GM12878 (cell line): ENCODE measurements around the gene EPN1. TPM values are rescaled to one million over a fixed set of nuclear protein-coding genes. Genes with fewer than 3 reads are reported as not detected.

Source experiments
- ATAC-seq: fragments of 200-7000 bp; cut with Tn5 transposase; 3 replicates; pipeline ENCODE4 v1.9.1; 2020; ENCODE audit warnings: mild to moderate bottlenecking, moderate library complexity
- BruUV-seq: library from RNA; stranded (reverse); fragments of 400-500 nt; replicated peaks from 2 replicates; lab custom pipeline; 2021; lab: Mats Ljungman, UMichigan
- CTCF ChIA-PET: fragments of 300-600 bp; sonication (Branson Sonifier 250); formaldehyde crosslinking; extraction: SDS; loops from one replicate; lab custom pipeline; 2021; ENCODE audit warnings: inconsistent platforms; lab: Yijun Ruan, JAX
- POLR2A ChIA-PET: fragments of 350-600 bp; formaldehyde crosslinking; extraction: SDS; loops from one replicate; lab custom pipeline; 2021; ENCODE audit warnings: inconsistent platforms; lab: Charles Lee
- RAD21 ChIA-PET: fragments of 300-600 bp; sonication (Branson Sonifier 250); formaldehyde crosslinking; loops from one replicate; lab custom pipeline; 2023; ENCODE audit warnings: antibody characterized with exemption; ENCODE audit not compliant: unreplicated experiment; lab: Charles Lee
- SMC1A ChIA-PET: fragments of 300-600 bp; sonication (Branson Sonifier 250); formaldehyde crosslinking; loops from one replicate; lab custom pipeline; 2023; ENCODE audit not compliant: unreplicated experiment, uncharacterized antibody; lab: Charles Lee
- DNase-seq: peaks from one replicate; pipeline ENCODE4 v3.0.0-alpha.2; 2011; ENCODE audit warnings: low read depth, low spot score
- FAIRE-seq: peaks from 3 replicates; lab custom pipeline; 2011; peaks lifted over from hg19 to GRCh38; lab: Jason Lieb, UNC
- H2AFZ ChIP-seq: 2 replicates; pipeline ENCODE4 v1.6.0; 2011; ENCODE audit warnings: low read depth, low read length, control low read depth; ENCODE audit not compliant: control insufficient read depth
- H3K27ac ChIP-seq: 2 replicates; pipeline ENCODE4 v1.5.1; 2011; ENCODE audit warnings: control low read depth; ENCODE audit not compliant: control insufficient read depth, insufficient read depth
- H3K27me3 ChIP-seq, 2 experiments: replicated peaks in 1 of 2; 2 replicates each; pipeline versions ENCODE4 v1.6.0 to v1.6.1; 2011; ENCODE audit warnings: low read length in 1 of 2; ENCODE audit not compliant: control insufficient read depth in 2 of 2, insufficient read depth in 2 of 2
- H3K36me3 ChIP-seq, 2 experiments: 2 replicates each; pipeline ENCODE4 v1.5.1; 2011; ENCODE audit warnings: low read length in 1 of 2; ENCODE audit not compliant: control insufficient read depth in 2 of 2, insufficient read depth in 2 of 2
- H3K4me1 ChIP-seq: 2 replicates; pipeline ENCODE4 v1.6.1; 2011; ENCODE audit warnings: mild to moderate bottlenecking, low read length, moderate library complexity, mixed read lengths; ENCODE audit not compliant: control insufficient read depth, insufficient read depth
- H3K4me2 ChIP-seq: 2 replicates; pipeline ENCODE4 v1.6.0; 2011; ENCODE audit warnings: control low read depth; ENCODE audit not compliant: control insufficient read depth, insufficient read depth
- H3K4me3 ChIP-seq: fragments of 200-600 bp; sonication (generic); 2 replicates; pipeline ENCODE4 v1.5.1; 2016
- H3K79me2 ChIP-seq: 2 replicates; pipeline ENCODE4 v1.6.0; 2011; ENCODE audit warnings: low read length; ENCODE audit not compliant: control insufficient read depth, insufficient read depth
- H3K9ac ChIP-seq: 2 replicates; pipeline ENCODE4 v1.8.0; 2011; ENCODE audit warnings: low read length, control low read depth, mixed read lengths; ENCODE audit not compliant: control insufficient read depth, insufficient read depth
- H3K9me3 ChIP-seq: replicated peaks from 3 replicates; pipeline ENCODE4 v1.5.1; 2011; ENCODE audit warnings: mild to moderate bottlenecking, low read length; ENCODE audit not compliant: control insufficient read depth, insufficient read depth
- H4K20me1 ChIP-seq: 2 replicates; pipeline ENCODE4 v1.6.0; 2011; ENCODE audit not compliant: control insufficient read depth, insufficient read depth
- CHD1 ChIP-seq: IDR thresholded peaks from 2 replicates; pipeline ENCODE4 v1.6.1; 2012; ENCODE audit warnings: low read depth, low read length, improper control_type of control experiment
- CREB1 ChIP-seq: IDR thresholded peaks from 2 replicates; pipeline ENCODE4 v1.6.1; 2012; ENCODE audit warnings: low read depth, mild to moderate bottlenecking, inconsistent platforms
- E2F4 ChIP-seq: IDR thresholded peaks from 2 replicates; pipeline ENCODE4 v1.6.1; 2012; ENCODE audit warnings: low read depth, low read length, improper control_type of control experiment
- NR2C2 ChIP-seq: IDR thresholded peaks from 2 replicates; pipeline ENCODE4 v1.6.1; 2011; ENCODE audit warnings: borderline replicate concordance, low read depth; ENCODE audit not compliant: control insufficient read depth, insufficient read length
- POLR2A ChIP-seq: IDR thresholded peaks from 2 replicates; pipeline ENCODE4 v1.6.1; 2011; ENCODE audit warnings: low read depth, mild to moderate bottlenecking, low read length
- RBBP5 ChIP-seq: fragments of 200-600 bp; sonication (generic); conservative IDR thresholded peaks from 2 replicates; pipeline ENCODE4 v1.6.1; 2016
- WRNIP1 ChIP-seq: IDR thresholded peaks from 2 replicates; pipeline ENCODE4 v1.6.1; 2011; ENCODE audit warnings: low read depth, low read length, improper control_type of control experiment, borderline replicate concordance
- WGBS: methylation state at CpG from one replicate; pipeline ENCODE4 v1.1.6; 2016; ENCODE audit warnings: low lambda C conversion rate; ENCODE audit not compliant: insufficient replicate concordance, insufficient coverage; ENCODE audit errors: missing lambda C conversion rate; 5-methylcytosine and 5-hydroxymethylcytosine counted together
- in situ Hi-C: fragments of 300-500 bp; cut with MboI; formaldehyde crosslinking; loops from 9 replicates; pipeline ENCODE4 v1.14.3; 2018; ENCODE audit warnings: mixed read lengths
- intact Hi-C: fragments of 100-400 bp; cut with micrococcal nuclease; formaldehyde crosslinking; loops from one replicate; pipeline ENCODE4 v1.14.2; 2022; ENCODE audit not compliant: unreplicated experiment
- polyA plus RNA-seq, 11 experiments: library from polyadenylated mRNA; depleted of rRNA in 4 of 11; unstranded in 6 of 11; stranded (reverse) in 5 of 11; fragments of >200 nt; fragmentation: Nextera tagmentation in 4 of 11; fragmentation: Illumina TruSeq in 1 of 11; extraction: Ambion mirVana in 4 of 11; extraction: Trizol in 1 of 11; gene quantifications; 1 replicate in 1 of 11; 2 replicates in 10 of 11; pipeline versions ENCODE4 v1.2.1 to v1.2.3, GENCODE V29; 2011 to 2016; ENCODE audit warnings: inconsistent platforms in 2 of 11, missing spikeins in 2 of 11, low read depth in 1 of 11
- total RNA-seq, 4 experiments: library from RNA; depleted of rRNA in 3 of 4; stranded (reverse); fragments of >200 nt in 3 of 4; fragmentation: Illumina TruSeq in 1 of 4; extraction: Trizol in 1 of 4; gene quantifications; 2 replicates each; pipeline versions ENCODE4 v1.2.1 to v1.2.3, GENCODE V29; 2013 to 2021
- TF ChIP-seq, protein P1 (sequence below): fragments of 450-650 bp; IDR thresholded peaks from 2 replicates; pipeline ENCODE4 v1.6.1; 2016; ENCODE audit warnings: mild to moderate bottlenecking

The EPN1 gene
- total and polyA plus RNA-seq, 10 of the 15 experiments (the other 5 are each of a cell fraction or from before 2014, with no cell fraction given) = 0.11 to 88.5 (median 10.6) TPM

DNA sequence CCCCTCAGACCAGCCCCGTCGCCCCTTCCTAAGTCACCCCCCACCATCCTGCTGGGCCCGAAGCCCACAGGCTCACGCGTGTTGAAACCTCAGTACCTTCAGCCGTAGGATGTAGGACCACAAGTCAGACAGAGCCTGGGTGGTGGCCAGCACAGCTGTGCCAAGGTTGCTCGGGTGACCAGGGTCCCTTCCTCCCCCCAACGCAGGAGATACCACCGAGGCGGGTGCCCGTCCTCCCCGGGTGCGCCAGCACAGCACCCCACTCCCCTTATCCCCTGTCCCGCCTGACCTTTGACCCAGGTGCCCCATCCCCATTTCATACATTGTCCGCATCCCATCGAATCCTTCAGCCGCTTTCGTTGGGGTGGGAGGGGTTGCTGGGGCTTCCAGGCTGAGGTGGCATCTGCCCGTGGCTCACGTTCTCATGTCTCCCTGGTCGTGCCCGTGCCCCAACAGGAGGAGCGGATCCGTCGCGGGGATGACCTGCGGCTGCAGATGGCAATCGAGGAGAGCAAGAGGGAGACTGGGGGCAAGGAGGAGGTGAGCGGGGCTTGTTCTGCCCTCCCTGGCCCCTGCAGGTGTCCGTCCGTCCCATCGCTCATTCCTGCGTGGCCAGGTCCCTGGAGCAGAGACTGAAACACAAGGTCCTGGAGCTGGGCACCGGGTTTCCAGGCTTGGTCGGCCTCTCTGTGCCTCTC, 14.5 kb downstream of the EPN1 start:
- H3K27ac ChIP-seq = no peak overlapping the region
- no peak for FAIRE-seq
- 96% methylated on average over 33 of the region's 35 CpGs for WGBS
- peaks cover 2% of the 10 kb centered on the region for H3K79me2 ChIP-seq
- POLR2A ChIA-PET = no interaction called here
- H3K4me3 ChIP-seq = no peak overlapping the region
- no peaks in the 10 kb centered on the region for H3K9me3 ChIP-seq
- H3K36me3 ChIP-seq = peaks cover 14 to 49% of the 10 kb centered on the region in 2 experiments; a peak in 3 of 4 replicates
- no peak overlapping the region for H3K4me2 ChIP-seq
- H3K4me1 ChIP-seq = no peaks in the 10 kb centered on the region
- TF ChIP-seq NR2C2 (no peak), RBBP5 (no peak), CHD1 (no peak), E2F4 (no peak), POLR2A (0 out of 2 replicates have a peak, but pooled peaks have one; percentile 26), CREB1 (no peak), WRNIP1 (no peak)
- TF ChIP-seq, protein P1, sequence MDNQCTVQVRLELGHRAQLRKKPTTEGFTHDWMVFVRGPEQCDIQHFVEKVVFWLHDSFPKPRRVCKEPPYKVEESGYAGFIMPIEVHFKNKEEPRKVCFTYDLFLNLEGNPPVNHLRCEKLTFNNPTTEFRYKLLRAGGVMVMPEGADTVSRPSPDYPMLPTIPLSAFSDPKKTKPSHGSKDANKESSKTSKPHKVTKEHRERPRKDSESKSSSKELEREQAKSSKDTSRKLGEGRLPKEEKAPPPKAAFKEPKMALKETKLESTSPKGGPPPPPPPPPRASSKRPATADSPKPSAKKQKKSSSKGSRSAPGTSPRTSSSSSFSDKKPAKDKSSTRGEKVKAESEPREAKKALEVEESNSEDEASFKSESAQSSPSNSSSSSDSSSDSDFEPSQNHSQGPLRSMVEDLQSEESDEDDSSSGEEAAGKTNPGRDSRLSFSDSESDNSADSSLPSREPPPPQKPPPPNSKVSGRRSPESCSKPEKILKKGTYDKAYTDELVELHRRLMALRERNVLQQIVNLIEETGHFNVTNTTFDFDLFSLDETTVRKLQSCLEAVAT = no peak
- TF ChIP-seq, all 136 proteins: peak for 1
- RAD21 ChIA-PET = no interaction called here
- DNase-seq = no peak
- in situ Hi-C loops = no loop called here
- CTCF ChIA-PET = no interaction called here
- H4K20me1 ChIP-seq = peaks cover 5% of the 10 kb centered on the region; the same call in 1 of the 2 replicates
- no peak overlapping the region for H2AFZ ChIP-seq
- no peaks in the 10 kb centered on the region for H3K27me3 ChIP-seq
- H3K9ac ChIP-seq = no peak overlapping the region
- ATAC-seq = no peak
- intact Hi-C loops = no loop called here
- no TSS peak for BruUV-seq
- SMC1A ChIA-PET = no interaction called here
